Measurements from ENCODE around the gene EFCAB9.

EFCAB9 gene

DNA sequence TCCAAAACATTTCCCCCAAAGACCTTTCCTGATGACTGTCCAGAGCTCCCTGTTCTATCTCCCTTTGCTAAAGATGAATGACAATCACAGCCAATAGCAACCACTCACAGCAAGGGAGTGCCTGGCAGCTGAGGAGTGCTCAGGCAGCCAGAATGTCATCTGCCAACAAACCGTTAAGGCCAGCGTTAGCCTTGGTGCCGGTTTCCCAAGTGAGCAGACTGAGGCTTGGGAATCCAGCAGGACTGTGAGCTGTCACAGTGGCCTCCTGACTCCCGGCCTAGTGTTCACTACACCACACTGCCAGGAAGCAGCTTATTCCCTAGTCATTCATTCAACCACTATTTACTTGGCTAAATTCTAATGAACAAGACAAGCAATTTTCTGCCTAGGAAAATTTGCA is 30.6 kb upstream of the EFCAB9 start:
- intact Hi-C loops (cut with DNase I), result no loop called here
- DNase-seq, result peak in 25 of 42 donors; percentile 25 to 82 (median 51)

DNA sequence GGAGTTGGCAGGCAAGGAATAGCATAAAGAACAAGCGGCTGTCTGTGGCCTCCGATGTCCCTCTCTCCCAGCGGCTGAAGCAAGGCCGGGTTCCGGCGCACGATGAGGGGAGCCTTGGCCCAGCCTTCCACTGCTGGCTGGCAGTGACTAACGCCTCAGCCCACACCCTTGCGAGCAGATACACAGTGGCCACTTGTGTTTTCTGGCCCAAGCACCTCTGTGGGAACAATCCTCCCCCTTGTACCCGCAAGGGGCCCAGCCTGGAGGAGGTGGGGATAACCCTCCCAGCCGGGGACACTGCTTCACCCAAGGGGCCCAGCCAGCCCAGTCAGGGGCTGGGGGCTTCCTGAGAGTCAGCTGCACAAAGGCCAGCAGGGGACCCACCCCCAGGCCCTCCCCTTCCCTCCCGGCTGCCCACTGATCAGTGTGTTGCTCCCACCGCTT is 29.2 kb upstream of the EFCAB9 start:
- intact Hi-C loops (cut with DNase I), result no loop called here
- DNase-seq, result peak; percentile 41 to 86 (median 69)

DNA sequence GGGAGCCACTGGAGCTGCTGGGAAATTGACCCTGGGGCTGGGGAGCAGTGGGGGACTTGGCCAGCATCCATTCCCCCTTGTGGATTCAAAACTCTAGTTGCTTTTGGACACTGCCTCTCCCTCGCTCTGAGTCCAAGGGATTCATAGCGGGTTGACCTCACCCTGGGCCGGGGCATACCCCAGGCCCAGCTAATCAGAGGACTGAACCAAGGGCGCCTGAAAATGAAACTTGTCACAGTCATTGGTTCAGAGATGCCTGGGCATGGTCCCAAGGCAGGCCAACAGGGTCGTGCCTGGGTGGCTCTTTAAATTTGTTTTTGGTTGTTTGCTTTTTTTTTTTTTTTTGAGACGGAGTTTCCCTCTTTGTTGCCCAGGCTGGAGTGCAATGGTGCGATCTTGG is 28.5 kb upstream of the EFCAB9 start:
- DNase-seq, result no peak
- intact Hi-C loops (cut with DNase I), result no loop called here

DNA sequence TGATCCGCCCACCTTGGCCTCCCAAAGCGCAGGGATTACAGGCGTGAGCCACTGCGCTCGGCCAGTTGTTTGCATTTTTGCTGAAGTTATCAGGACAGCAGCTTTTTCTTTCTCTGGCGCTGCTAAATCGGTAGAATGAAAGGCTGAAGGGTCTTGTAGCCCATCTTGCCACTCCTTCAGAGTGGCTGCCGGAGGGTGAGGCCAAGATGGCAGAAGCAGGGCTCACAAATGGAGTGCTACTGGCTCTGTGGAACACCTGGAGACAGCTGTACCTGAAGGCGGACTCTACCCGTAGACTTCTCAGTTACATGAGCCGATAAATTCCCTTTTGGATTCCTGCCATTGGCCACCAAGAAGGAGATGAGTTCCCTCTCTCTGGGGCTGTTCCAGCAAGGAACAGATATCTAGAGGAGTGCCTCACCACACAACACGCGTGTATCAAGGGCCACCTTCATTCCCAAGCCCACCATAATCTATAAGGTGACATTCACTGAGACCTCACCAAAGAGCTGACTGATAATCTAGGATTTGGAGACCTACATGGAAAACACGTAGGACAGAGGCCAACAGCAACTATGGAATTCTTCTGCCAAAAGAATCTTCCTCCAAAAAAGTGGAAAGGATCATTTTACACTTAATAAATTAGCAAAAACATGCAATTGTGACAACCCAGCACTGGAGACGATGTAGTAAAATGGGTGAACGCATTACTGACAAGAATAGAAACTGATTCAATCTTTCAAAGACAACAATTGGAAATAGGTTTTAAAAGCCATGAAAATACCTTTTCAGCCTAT is 27.7 kb upstream of the EFCAB9 start:
- no peak for DNase-seq
- intact Hi-C loops (cut with DNase I), result no loop called here

DNA sequence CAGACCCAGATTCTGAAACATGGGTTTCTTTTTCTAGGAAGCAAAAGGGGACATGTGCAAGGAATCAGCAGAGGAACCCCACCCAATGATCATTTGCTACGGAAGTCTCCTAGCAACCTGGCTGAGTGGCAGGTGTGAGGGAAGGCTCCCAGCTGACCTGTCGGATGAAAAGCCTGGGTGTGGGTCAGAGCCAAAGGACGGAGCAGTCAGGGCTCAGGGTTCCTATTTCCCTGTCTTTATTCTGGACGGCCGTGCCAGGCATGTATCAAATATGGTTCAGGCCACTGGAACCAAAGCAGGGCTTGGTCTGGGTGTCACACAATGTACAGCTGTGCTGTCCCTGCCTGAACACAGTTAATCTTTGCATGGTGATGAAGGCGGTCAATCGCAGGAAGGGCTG is 26.1 kb upstream of the EFCAB9 start:
- intact Hi-C loops (cut with DNase I), result no loop called here
- DNase-seq, result no peak

DNA sequence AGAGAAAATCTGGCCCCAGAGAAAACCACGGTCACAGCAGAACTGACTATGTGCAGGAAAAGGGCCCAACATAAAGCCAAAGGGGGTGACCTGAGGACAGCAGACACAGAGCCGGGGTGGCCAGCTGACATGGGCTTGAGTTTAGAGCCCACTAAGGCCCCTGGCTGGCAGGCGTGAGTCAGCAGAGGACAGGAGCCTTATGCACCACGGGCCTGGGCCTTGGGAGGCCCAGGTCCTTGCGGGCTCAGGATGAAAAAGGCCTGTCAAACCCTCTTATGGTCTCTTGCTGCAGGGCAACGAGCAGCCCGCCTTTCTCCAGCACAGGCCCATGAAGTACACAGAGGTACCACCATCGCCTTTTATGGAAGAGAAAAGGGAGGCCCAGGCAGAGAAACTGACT is 25.7 kb upstream of the EFCAB9 start:
- intact Hi-C loops (cut with DNase I), result no loop called here
- no peak for DNase-seq

DNA sequence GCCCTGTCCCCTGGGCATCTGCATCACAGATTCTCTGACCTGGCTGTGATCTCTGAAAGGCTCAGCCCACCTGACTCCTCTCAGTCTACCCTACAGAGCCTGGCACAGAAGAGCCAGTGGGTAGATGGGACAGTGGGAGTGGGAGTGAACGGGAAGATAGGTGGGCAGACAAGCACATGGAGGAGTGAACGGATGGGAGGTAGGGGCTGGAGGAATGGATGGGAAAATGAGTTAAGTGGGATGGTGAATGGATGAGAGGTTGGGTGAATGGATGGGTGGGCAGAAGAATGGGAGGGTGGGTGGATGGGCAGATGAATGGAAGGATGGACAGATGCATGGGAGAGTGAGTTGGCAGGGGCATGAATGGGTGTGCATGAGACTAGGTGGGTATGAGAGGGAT is 24.8 kb upstream of the EFCAB9 start:
- no peak for DNase-seq
- intact Hi-C loops (cut with DNase I), result no loop called here

DNA sequence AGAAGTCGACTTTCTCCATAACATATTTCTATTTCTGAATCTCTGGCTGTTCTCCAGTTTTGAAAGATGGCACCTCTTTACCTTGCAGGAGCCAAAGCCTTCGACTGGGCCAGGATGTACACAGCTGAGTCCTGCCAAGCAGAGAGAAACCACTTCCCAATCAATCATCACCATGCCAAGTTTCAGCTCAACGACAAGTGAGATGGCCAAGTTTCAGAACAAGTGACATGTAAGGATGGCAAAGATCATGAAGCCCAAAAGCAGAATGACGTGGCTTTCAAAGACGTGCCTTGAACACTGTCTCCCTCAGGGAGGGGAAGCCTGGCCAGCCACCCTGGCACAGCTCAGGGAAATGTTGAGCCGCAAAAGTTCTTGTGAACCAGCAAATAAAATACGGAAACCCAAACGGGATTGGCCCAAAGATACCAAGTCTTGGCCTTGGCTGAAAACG is 23.7 kb upstream of the EFCAB9 start:
- intact Hi-C loops (cut with DNase I), result no loop called here
- DNase-seq, result peak in 1 of 42 donors; percentile 60

DNA sequence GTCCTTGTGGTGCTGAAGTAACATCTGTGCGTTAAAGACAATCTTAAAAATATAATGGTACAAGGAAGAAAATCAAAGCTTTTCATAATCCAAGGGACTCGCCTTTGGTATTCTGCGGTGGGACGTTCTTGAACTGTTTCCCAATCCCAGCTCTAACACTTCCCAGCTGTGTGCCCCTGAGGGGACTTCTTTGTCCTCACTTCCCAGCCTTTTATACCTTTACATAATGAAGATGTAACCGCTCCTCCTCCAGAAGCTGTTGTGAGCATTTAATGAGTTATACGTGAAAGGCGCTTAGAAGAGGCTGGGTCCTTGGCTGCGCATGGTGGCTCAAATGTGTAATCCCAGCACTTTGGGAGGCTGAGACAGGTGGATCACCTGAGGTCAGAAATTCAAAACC is 22.9 kb upstream of the EFCAB9 start:
- intact Hi-C loops (cut with DNase I), result no loop called here
- no peak for DNase-seq

DNA sequence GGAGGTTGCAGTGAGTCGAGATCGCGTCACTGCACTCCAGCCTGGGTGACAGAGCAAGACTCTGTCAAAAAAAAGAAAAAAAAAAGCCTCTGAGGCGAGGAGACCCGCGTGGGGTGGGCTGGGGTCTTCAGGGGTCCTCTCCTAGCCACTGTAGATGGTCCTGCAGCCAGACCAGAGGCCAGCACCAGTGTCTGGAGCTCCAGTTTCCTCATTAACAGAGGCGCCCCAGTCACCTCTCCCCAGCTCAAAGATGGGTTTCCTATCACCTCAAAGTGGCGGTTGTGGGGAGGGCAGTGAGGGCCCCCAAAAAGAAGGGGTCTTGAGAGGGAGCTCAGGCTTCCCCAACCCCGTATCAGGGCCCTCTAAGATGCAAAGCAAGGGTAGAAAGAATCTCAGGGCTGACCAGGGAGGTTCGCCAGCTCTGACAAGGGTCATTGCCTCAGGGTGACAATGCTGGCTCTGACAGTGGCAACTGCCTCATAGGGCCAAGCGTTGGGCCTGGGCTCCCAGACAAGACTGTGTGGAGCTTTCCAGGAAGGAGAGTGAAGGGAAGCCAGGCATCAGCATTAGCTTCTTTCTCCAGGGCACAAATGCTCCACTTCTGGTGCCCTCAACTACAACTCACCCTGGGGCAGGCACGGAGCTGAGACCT is 20.9 kb upstream of the EFCAB9 start:
- intact Hi-C loops (cut with DNase I), result no loop called here
- peak in 39 of 42 donors; percentile 32 to 85 (median 66) for DNase-seq

DNA sequence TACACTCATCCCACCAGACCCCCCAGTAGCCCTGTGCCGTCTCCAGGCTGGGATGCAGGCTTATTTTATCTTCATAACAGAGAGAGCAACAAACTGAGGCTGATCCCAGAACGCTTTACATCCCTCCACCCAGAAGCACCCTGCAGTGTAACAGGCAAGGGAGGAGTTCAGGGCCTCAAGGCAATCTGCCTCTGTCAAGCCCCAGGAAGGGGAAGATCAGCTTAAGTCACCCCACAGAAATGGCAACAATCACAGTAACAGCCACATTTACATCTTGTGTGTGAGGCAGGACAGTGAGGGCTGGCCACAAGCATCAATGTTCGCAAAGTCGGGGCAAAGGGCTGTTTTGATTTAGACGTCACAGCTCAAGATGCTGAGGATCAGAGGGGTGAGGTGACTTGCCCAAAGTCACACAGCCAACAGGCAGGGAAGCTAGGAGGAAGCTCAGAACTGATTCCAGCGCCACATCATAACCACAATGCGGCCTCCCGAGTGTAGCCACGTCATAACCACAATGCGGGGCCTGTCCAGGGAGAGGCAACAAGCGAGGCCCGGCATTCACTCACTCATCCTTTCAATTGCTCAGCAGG is 20.3 kb upstream of the EFCAB9 start:
- intact Hi-C loops (cut with DNase I), result no loop called here
- DNase-seq, result no peak

DNA sequence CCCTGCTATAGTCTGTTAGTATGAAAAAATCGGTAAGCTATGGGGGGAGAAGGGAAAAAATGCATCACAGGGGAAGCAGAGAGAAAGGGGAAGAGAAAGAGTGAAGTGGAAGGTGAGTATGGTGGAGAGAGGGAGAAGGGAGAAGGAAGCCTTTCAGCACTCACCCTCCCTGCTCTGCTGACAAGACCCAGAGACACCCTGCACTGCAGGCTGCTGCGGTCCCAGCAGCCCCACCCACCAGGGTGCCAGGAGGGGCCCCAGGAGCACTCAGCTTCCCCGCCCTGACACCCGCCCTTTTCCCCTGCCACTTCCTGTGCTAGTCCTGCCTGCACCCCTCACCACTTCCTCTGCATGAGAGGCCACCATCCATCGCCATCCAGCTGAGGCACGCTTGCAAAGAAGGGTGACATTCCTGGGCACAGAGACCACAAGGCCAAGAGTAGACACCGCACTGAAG is 18.7 kb upstream of the EFCAB9 start:
- DNase-seq, result peak in 23 of 42 donors; percentile 24 to 66 (median 45)
- intact Hi-C loops (cut with DNase I), result no loop called here

DNA sequence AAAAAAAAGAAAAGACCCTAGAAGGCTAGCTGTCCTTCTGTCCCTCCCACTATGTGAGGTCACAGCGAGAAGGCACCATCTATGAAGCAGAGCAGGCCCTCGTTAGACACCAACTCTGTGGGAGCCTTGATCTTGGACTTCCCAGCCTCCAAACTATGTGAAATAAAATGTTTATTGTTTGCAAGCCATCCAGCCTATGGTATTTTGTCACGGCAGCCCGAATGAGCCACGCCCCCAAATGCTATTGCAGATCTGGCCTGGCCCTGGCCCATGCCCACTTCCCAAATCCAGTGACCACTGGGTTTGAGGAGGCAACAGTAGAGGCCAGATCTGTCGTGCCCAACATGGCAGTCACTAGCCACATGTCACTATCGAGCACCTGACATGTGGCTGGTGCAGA is 16.8 kb upstream of the EFCAB9 start:
- intact Hi-C loops (cut with DNase I), result no loop called here

DNA sequence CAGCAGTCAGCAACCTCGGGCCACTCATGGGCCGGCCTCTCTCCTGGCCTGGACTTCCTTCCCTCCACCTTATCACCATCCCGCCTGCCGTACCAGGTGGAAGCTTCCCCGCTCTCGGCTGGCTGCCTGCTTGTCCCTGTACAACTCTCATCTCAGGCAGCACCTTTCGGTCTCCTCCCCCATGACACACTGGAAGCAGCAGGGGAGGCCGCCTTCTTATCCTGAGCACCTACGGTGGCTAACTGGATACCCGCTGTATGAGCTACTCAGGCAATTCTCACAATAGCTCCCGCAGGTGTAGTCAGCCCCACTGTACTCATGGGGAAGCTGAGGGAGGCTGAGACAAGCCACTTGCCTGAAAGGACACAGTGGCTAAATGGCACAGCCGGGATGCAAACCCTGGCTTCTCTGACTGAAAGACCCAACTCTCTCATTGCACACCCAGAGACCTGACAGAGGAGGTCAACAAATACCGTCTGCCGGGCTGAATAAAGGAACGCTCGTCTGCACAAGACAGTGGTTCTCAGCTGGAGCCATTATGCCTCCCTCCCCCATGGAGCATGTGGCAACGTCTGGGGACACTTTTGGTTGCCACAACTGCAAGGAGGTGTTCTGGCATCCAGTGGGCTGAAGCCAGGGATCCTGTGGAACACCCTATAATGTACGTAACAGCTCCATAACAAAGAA is 15.5 kb upstream of the EFCAB9 start:
- no peak for DNase-seq
- intact Hi-C loops (cut with DNase I), result no loop called here

More for the DNA sequence above, 16.8 kb upstream of the EFCAB9 start:
- DNase-seq, result no peak

DNA sequence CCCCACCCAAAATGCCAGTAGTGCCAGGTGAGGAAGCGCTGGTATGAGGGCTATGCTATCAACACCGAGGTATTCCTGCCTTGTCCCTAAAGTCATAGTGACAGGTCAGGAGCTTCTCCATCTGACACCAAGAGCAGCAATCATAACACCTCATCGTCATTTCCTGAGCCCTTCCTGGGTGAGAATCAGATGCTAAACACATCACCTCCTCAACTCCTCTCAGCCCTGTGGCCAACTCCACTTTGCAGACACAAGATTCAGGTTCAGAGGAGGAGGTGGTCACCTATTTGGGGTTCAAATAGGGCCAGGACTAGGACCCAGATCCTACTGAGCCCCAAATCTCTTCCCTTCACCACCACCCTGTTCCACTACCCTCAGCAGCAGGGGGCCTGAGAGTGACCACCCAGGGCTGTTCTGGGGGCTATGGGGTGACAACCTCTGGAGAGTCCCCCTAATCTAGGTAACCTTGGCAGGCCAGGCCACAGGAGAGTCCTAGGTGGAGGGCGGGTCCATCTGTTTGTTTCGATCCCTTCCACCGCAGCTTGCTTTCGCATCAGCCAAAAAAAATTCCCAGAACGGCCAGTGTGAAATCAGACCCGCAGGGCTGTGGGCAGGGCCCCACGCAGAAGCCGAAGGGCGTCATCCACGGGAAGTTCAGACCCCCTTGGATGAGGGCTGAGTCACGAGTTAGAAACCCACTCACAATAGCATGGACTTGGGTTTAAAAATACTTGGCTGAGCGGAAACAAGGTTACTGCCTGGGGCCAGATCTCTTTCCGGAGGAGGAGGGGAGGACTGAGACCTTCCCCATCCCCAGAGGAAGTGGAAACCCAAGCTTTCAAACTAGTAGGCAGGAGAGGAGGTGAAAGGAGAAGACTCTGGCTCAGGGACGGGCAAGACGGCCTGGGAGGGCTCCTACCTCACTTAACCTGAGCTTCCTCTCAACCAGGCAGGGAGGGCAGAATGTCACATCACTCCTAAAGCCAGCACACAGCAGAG is 14.7 kb upstream of the EFCAB9 start:
- intact Hi-C loops (cut with DNase I), result no loop called here
- DNase-seq, result peak in 4 of 42 donors; percentile 18 to 34 (median 28)

DNA sequence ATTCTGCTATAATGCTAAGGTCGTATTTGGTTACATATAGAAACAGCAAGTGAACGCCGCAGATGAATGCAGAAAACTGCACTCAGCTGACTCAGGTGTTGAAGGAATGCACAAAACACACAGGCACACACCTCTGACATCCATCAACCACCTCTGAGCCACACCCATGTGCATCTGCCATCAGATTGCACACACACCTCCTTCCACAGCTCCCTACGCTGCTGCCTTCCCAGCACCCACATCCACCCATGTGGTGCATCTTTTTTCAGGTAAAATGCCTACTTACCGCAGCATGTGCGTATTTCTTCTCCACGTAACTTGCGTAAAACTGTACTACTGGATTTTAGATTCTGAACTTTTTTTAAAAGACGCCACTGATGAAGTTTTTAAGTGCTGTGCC is 13.0 kb upstream of the EFCAB9 start:
- peak in 41 of 42 donors; percentile 27 to 92 (median 66) for DNase-seq
- intact Hi-C loops (cut with DNase I), result loop anchor here (10.0 kb wide), 1 partner anchor 176 kb away; the partner anchor contains the start of gene FBXW11

DNA sequence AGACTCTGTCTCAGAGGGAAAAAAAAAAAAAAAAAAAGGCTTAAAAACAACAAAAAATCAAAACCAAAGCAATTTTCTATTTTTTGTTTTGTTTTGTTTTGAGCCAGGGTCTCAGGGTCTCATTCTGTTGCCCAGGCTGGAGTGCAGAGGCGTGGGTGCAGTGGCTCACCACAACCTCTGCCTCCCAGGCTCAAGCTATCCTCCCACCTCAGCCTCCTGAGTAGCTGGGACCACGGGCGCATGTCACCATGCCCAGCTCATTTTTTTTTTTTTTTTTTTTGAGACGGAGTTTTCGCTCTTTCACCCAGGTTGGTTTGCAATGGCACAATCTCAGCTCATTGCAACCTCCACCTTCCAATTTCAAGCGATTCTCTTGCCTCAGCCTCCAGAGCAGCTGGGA is 11.7 kb upstream of the EFCAB9 start:
- intact Hi-C loops (cut with DNase I), result loop anchor here (10.0 kb wide), 1 partner anchor 177 kb away; the partner anchor contains the start of gene FBXW11
- no peak for DNase-seq

DNA sequence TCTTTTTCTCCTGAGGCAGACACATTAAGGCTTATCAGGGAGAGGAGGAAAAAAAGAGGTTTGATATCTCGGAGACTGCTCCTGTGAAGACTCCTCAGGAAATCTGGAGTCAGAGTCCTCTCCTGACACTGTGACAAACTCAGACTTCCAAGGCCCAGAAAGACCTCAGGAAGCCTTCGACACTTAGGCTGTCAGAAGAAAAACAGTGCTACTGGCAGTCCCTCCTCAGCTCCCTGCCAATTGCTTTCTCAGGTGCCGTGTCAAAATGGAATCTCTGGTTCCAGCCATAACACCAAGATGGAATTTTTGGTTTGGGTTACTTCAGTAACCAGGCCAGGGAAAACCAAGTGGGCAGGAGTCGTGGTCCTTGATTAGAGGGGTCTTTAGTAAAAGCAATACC is 10.1 kb upstream of the EFCAB9 start:
- intact Hi-C loops (cut with DNase I), result loop anchor here (10.0 kb wide), 1 partner anchor 179 kb away; the partner anchor contains the start of gene FBXW11
- no peak for DNase-seq
